ENCODE results near the gene TMED8. TPM values are rescaled to one million over a fixed set of nuclear protein-coding genes. Genes with fewer than 3 reads are reported as not detected.
"Not testable (repeated sequence)": the region's sequence is repeated elsewhere in the genome, so short reads cannot be mapped to it uniquely, and the experiment has no call there.

TMED8 gene
- total RNA-seq, 1 experiment from 2014 or later: 10.6 TPM

DNA sequence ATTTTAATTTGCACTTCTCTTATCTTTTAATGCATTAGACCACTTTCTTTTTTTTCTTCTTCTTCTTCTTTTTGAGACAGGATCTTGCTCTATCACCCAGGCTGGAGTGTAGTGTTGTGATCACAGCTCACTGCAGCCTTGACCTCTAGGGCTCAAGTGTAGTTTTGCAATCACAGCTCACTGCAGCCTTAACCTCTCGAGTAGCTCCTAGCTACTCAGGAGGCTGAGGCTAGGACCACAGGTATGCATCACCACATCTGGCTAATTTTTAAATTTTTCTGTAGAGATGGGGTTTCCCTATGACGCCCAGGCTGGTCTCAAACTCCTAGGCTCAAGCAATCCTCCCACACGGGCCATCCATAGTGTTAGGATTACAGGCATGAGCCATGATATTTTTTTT lies 12.7 kb downstream of the TMED8 start:
- DNase-seq (ENCODE audit: low read depth): no peak

- DNase-seq (ENCODE audit: low read depth): no peak
These were observed 17.3 kb downstream of the TMED8 start for GRCh38 chr14:77359626-77360025.

DNA sequence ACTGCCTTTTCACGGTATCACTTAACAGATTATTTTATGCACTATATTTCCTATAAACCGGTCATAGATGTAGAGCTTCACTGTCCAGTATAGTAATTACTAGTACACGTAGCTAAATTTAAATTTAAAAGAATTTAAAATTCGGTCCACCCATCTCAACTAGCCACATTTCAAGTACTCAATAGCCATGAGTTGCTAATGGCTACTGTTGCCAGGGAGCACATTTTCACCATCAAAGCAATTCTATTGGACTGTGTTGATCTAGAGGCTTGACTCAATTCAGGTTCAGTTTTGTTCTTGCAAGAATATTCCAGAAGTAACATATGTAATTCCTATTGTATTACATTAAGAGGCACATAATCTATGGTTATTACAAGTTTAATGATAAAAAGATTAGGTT lies 20.0 kb downstream of the TMED8 start:
- no peak for DNase-seq (ENCODE audit: low read depth)

GRCh38 chr14:77355811-77356210 lies 21.1 kb downstream of the TMED8 start:
- no peak for DNase-seq (ENCODE audit: low read depth)

DNA sequence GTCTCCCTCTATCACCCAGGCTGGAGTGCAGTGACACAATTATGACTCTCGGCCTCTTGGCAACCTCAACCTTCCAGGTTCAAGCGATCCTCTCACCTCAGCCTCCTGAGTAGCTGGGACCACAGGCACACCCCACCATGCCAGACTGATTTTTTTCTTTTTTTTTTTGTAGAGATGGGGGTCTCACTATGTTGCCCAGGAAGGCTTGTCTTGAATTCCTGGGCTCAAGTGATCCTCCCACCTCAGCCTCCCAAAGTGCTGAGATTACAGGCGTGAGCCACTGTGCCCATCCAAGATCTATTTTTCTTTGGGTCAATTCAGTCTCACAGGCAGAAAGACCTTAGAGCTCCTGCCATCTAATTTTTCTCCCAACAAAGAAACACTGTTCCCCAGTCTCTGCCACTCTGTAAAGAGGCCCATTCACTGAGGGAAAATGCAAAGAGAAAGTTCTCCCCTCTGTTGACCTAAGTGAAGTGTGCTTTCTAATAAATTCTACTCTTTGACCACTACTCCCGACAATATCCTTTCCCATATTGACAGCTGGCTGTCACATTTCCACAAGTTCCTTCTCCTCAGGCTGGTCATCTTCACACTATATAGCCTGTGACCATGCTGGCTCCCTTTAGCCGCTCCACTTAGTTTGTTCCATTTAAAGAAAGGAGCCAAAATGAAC lies 23.3 kb downstream of the TMED8 start:
- DNase-seq (ENCODE audit: low read depth): no peak

DNA sequence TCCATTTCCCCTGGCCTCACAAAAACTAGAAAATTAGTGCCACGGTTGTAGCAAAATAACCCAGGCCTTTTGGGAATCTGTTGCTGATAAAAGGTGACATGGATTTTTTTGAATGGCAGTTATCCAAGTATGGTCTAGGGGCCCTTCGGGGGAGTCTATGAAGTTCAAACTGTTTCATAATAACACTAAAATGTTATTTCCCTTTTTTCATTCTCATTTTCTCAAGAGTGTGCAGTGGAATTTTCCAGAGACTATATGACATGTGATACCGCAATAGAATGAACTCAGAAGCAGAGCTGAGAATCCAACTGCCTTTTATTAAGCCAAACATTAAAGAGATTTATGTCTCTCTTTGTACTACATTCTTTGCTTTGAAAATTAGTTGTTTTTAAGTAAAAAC lies 29.1 kb downstream of the TMED8 start:
- no peak for DNase-seq (ENCODE audit: low read depth)

DNA sequence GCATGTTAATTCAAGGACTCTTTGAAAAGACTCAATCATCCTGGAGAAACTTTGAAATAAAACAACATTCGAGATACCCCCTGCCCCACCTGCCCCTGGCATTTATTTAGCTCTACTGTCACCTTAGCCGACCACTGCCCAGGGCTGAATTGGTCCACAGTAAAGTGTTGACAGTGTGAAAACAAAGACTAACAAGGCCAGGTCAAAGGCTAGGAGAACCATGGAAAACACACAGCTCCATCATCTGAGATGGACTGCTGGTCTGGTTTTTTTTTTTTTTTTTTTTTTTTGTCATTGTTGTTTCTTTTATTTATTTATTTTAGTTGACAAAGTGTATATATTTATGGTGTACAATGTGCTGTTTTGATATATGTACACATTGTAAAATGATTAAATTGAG lies 30.4 kb downstream of the TMED8 start:
- no peak for DNase-seq (ENCODE audit: low read depth)

GRCh38 chr14:77344377-77344996 lies 32.4 kb downstream of the TMED8 start:
- DNase-seq (ENCODE audit: low read depth): peak; percentile 12

DNA sequence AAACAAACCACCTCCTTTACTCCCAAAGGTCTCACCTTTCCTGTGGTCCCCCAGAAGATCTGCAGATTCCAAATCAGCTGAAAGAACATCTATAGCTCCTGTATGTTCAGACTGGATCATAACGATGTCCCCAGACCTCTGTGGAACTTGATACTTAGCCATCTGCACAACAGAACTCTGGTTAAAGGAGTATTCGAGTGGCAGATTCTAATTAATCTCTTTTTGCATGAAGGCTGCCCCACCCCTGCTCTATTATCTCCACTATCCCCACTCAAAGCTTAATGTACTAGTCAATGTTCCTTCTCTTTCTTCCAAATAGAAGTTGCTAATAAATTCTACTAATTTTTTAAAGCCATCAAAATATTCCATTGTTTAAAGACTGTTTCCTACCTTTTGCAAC lies 33.2 kb downstream of the TMED8 start:
- no peak for DNase-seq (ENCODE audit: low read depth)

GRCh38 chr14:77342726-77343397 lies 34.0 kb downstream of the TMED8 start:
- DNase-seq (ENCODE audit: low read depth): no peak

GRCh38 chr14:77340389-77340788 lies 36.5 kb downstream of the TMED8 start:
- no peak for DNase-seq (ENCODE audit: low read depth)

GRCh38 chr14:77339407-77339806 lies 37.5 kb downstream of the TMED8 start:
- DNase-seq (ENCODE audit: low read depth): no peak

DNA sequence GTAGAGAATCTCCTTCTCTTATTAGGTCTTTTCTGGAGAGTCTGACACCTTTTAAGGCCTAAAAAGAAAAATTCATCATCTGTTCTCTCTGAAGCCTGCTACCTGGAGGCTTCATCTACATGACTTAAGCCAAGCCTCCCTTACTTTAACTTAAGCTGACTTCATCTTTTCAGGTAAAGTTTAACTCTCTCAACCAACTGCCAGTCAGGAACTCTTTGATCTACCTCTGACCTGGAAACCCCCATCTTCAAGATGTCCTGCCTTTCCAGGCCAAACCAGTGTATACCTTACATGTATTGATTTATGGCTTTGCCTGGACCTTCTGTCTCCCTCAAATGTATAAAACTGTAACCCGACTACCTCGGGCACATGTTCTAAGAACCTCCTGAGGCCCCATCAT lies 38.6 kb downstream of the TMED8 start:
- no peak for DNase-seq (ENCODE audit: low read depth)

DNA sequence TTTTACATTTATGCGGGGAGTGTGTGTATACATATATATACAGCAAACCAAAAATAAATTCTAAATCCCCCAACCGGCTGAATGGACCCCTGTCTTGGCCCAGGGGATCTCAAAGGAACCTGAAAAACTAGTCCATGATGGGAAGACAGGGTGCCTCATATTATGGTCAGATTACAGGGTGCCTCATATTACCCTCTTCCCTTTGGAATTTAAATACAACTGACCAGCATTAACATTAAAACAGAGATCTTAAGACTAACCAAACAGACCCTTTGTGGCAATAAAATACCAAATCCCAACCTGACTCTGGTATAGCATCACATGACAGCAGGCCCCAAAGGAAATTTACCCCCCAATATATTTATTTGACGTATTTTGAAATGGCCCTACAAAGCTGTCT lies 39.0 kb downstream of the TMED8 start:
- DNase-seq (ENCODE audit: low read depth): no peak

DNA sequence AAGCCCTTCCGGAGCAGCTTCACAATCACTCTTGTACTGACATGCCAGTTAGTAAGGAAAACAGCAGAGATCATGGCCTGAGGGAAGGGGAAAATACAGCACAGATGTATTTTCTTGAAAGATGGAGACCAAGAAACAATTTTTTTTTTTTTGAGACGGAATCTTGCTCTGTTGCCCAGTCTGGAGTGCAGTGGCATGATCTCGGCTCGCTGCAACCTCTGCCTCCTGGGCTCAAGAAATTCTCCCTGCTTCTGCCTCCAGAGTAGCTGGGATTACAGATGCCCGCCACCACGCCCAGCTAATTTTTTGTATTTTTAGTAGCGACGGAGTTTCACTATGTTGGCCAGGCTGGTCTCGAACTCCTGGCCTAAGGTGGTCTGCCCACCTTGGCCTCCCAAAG lies 39.6 kb downstream of the TMED8 start:
- DNase-seq (ENCODE audit: low read depth): not testable (repeated sequence)

DNA sequence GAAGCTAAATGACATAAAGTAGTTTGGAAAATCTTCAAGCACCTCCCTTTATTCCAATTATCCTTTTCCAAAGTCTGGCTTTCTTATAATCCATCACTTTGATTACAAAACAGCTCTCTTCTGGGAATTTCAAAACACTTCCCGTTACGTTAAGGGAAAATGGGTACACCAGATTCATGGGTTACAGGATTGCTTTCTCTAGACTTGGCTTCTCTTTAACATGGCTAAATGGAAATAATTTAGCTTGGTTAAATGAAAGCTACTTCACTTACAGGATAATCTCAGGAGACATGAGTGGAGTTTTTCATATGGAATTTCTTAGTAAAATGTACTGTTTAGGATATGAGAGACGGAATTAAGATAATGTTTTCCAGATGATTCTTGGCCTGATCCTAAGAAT lies 41.3 kb downstream of the TMED8 start:
- no peak for DNase-seq (ENCODE audit: low read depth)

- no peak for DNase-seq (ENCODE audit: low read depth)
These were observed 47.0 kb downstream of the TMED8 start for GRCh38 chr14:77329872-77330271.

GRCh38 chr14:77327111-77327510 lies 49.8 kb downstream of the TMED8 start:
- DNase-seq (ENCODE audit: low read depth): no peak

GRCh38 chr14:77325746-77326094 lies 51.2 kb downstream of the TMED8 start:
- no peak for DNase-seq (ENCODE audit: low read depth)

DNA sequence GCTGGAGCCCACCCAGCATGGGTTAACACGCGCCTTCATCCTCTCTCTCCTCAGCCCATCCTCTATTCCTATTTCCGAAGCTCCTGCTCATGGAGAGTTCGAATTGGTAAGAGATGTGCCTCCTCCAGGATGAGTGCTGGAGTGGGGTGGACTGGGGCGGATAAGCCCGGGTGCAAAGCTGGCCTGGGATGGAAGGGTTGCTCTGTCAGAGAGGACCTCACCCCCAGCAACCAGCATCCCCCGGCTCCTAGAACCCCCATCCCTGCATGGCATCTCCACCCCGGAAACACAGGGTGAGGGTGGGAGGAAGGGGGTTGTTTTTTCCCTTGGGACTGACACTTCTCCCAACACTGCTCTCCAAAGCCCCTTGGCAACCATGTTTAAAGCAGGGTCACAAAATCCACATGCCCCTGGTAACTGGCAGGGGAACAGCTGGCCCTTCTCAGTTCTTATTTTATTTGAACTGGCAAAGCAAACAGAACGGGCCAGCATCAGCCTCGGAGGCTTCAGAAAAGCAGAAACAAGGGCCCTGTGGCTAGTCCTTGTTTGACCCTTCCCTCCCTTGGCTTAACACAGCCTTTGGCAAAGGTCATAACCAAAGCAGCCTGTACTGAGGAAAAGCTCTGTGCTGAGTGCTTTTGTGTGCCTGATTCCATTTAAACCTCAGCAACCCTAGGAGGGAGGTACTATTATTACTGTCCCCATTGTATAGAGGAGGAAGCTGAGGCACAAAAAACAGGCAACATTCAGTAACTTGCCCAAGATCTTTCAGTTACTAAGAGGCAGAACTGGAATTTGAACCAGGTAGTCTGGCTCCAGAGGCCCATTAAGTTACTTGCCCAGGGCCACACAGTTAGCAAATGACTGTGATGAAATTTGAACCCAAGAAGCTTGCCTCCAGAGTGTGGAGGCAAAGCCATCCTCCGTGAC lies 51.8 kb downstream of the TMED8 start:
- DNase-seq (ENCODE audit: low read depth): no peak

GRCh38 chr14:77324289-77324688 lies 52.6 kb downstream of the TMED8 start:
- no peak for DNase-seq (ENCODE audit: low read depth)

DNA sequence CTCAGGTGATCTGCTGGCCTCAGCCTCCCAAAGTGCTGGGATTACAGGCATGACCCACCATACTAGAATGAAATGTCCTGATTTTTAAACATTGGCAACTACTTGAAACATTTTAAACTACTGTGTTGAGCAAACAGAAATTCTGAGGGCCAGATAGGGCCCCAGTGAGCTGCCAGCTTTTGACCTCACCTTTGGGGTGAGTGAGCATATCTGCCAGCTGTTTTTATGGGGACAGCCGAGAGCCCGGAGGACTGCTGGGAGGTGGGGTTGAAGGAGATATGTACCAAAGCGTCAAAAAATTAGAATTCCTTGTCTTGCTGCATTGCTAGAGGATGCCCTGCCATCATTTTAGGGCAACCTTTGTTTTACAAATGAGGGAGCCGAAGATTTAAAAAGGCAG lies 53.3 kb downstream of the TMED8 start:
- no peak for DNase-seq (ENCODE audit: low read depth)
